ENCODE data around the gene TMPRSS13.

DNA sequence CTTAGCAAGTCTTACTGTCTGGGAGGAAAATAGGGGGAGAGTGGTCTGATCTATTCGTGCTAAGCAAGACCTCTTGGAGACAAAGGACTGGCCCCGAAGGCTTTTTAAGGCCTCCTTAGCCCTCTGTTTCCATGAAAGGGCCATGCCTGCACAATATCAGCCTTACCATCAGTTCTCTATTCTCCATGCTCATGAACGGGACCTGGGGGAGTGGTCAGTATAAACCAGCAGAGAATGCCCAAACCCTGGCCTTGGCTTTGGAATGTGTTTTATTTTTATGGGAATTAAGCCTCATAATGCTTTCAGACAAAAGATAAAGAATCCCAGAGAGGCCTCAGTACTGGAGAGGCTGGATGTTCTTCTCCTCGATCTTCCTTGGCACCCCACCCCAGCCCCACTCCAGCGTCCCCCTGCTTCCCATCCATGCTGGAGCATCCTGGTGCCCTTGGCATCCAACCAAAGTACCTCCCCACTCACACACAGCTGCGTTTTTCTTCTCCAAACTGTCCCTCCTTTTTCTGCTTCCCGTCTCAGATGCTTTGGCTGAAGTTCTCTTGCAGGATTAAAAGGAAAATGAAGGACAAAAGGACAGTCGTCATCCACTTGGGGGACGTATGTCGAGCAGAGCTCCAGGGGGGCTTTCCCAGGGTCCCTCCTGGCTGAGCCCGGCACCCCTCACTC lies 71.3 kb downstream of the TMPRSS13 start:
- TF ChIP-seq POLR2AphosphoS5 (IDR thresholded peaks at IDR 0.05; ENCODE audit: borderline replicate concordance, low read depth, low read length) (no peak), EZH2 (IDR thresholded peaks at IDR 0.05) (no peak), FOXP2 (optimal IDR thresholded peaks at IDR 0.05; ENCODE audit: control extremely low read depth, extremely low read length, insufficient read depth) (no peak)
